K562 (cell line): ENCODE measurements around the gene TMEM39B.

ENCODE experiments used
- CHD4 ChIP-seq: fragments of 200-600 bp; sonication (generic); IDR thresholded peaks from 3 replicates; pipeline ENCODE4 v1.6.1; 2012; ENCODE audit warnings: low read depth, mild to moderate bottlenecking, mixed read lengths, low read length, inconsistent platforms; ENCODE audit not compliant: insufficient read depth, insufficient replicate concordance, poor library complexity, severe bottlenecking
- EGR1 ChIP-seq: fragments of 450-650 bp; conservative IDR thresholded peaks from 2 replicates; pipeline ENCODE4 v1.6.1; 2017; ENCODE audit warnings: mild to moderate bottlenecking
- ELF4 ChIP-seq: fragments of 450-650 bp; formaldehyde crosslinking; IDR thresholded peaks from 2 replicates; pipeline ENCODE4 v1.4.0; 2022; ENCODE audit warnings: missing genetic modification characterization
- GTF2B ChIP-seq: IDR thresholded peaks from 2 replicates; pipeline ENCODE4 v1.6.1; 2011; ENCODE audit not compliant: insufficient read length; ENCODE audit errors: extremely low read depth
- KLF16 ChIP-seq: IDR thresholded peaks from 2 replicates; pipeline ENCODE4 v1.6.1; 2016; ENCODE audit warnings: antibody characterized with exemption
- NFE2L1 ChIP-seq: fragments of 450-650 bp; IDR thresholded peaks from 2 replicates; pipeline ENCODE4 v1.6.1; 2016; ENCODE audit warnings: missing genetic modification characterization, low read depth, mild to moderate bottlenecking, missing compliant biosample characterization, moderate library complexity, borderline replicate concordance
- NR4A1 ChIP-seq, 2 experiments: fragments of 250-450 bp in 1 of 2; fragments of 450-650 bp in 1 of 2; sonication (Bioruptor Pico) in 1 of 2; IDR thresholded peaks; 2 replicates each; pipeline versions ENCODE4 v1.4.0 to v1.6.1; 2016 to 2020; ENCODE audit warnings: mild to moderate bottlenecking in 2 of 2, missing compliant biosample characterization in 1 of 2, missing genetic modification characterization in 1 of 2, moderate library complexity in 1 of 2
- POLR2AphosphoS5 ChIP-seq: IDR thresholded peaks from 2 replicates; pipeline ENCODE4 v1.6.1; 2011; ENCODE audit warnings: mild to moderate bottlenecking, low read depth, low read length, moderate library complexity; ENCODE audit not compliant: control insufficient read depth, insufficient read depth
- SRF ChIP-seq, 2 experiments: fragments of 250-450, 450-650 bp in 1 of 2; sonication (Bioruptor Pico) in 1 of 2; sonication (generic) in 1 of 2; formaldehyde crosslinking; IDR thresholded peaks; 2 replicates each; pipeline versions ENCODE4 v1.5.0 to v1.5.1; 2020 to 2022; ENCODE audit warnings: mild to moderate bottlenecking in 1 of 2, missing genetic modification reagents in 1 of 2
- TARDBP ChIP-seq: fragments of 450-650 bp; IDR thresholded peaks from 2 replicates; pipeline ENCODE4 v1.6.1; 2016
- ZNF24 ChIP-seq: fragments of 450-650 bp; IDR thresholded peaks from 2 replicates; pipeline ENCODE4 v1.6.1; 2016
- ZNF79 ChIP-seq: fragments of 250-450 bp; sonication (Bioruptor Pico); IDR thresholded peaks from 2 replicates; pipeline ENCODE4 v1.4.0; 2020; ENCODE audit warnings: low read depth, mild to moderate bottlenecking, moderate library complexity
- TF ChIP-seq, protein P1 (sequence below), 3 experiments: IDR thresholded peaks in 2 of 3; conservative IDR thresholded peaks in 1 of 3; 2 replicates each; pipeline ENCODE4 v1.5.1; 2011 to 2012; ENCODE audit warnings: low read length in 3 of 3, mild to moderate bottlenecking in 3 of 3, control low read depth in 2 of 3, improper control_type of control experiment in 1 of 3, inconsistent platforms in 1 of 3, low read depth in 1 of 3, mixed read lengths in 1 of 3, moderate library complexity in 1 of 3; ENCODE audit not compliant: insufficient read depth in 2 of 3

DNA sequence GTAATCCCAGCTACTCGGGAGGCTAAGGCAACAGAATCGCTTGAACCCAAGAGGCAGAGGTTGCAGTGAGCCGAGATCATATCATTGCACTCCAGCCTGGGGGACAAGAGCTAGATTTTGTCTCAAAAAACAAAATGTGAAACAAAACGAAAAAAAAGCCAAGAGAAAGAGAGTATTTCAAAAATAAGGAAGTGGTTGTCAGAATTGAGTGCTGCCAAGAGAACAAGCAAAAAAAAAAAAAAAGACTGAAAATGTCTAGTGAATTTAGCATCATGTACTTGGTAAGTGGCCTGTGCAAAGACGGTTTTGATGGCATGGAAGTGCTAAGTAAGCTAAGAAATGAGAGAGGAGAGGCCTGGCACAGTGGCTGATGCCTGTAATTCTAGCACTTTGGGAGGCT is 49.4 kb downstream of the TMEM39B start:
- TF ChIP-seq NR4A1 (CRISPR knock-in tag; IDR thresholded peaks at IDR 0.05) (no peak), NR4A1 (tag; IDR thresholded peaks at IDR 0.05) (no peak), EGR1 (no peak), GTF2B (no peak), CHD4 (no peak), ZNF79 (CRISPR knock-in tag) (no peak), POLR2AphosphoS5 (no peak), SRF (CRISPR knock-in tag; IDR thresholded peaks at IDR 0.05) (no peak), NFE2L1 (tag) (no peak), KLF16 (no peak), TARDBP (no peak), ELF4 (CRISPR knock-in tag) (no peak), ZNF24 (no peak)
- TF ChIP-seq, protein P1, sequence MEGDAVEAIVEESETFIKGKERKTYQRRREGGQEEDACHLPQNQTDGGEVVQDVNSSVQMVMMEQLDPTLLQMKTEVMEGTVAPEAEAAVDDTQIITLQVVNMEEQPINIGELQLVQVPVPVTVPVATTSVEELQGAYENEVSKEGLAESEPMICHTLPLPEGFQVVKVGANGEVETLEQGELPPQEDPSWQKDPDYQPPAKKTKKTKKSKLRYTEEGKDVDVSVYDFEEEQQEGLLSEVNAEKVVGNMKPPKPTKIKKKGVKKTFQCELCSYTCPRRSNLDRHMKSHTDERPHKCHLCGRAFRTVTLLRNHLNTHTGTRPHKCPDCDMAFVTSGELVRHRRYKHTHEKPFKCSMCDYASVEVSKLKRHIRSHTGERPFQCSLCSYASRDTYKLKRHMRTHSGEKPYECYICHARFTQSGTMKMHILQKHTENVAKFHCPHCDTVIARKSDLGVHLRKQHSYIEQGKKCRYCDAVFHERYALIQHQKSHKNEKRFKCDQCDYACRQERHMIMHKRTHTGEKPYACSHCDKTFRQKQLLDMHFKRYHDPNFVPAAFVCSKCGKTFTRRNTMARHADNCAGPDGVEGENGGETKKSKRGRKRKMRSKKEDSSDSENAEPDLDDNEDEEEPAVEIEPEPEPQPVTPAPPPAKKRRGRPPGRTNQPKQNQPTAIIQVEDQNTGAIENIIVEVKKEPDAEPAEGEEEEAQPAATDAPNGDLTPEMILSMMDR (IDR thresholded peaks at IDR 0.05 in 2 of 3, conservative IDR thresholded peaks at IDR 0.05 in 1 of 3; ENCODE audit: insufficient read depth in 2 of 3, low read depth in 1 of 3, low read length in 3 of 3) = no peak
